Activated CD8-positive, alpha-beta T cell treated with anti-CD3 and anti-CD28 coated beads for 36 hours (primary cell): Measurements from ENCODE around the gene UNC13A. TPM values are rescaled to one million over a fixed set of nuclear protein-coding genes. Genes with fewer than 3 reads are reported as not detected.

Experiments
- ATAC-seq: fragments of 200-7000 bp; cut with Tn5 transposase; one replicate; pipeline ENCODE4 v1.10.0; 2021; ENCODE audit warnings: mild to moderate bottlenecking, moderate library complexity
- CTCF ChIA-PET: fragments of 350-600 bp; sonication (Branson Sonifier 250); formaldehyde crosslinking; loops from one replicate; lab custom pipeline; 2021; ENCODE audit warnings: antibody characterized with exemption; lab: Charles Lee
- POLR2A ChIA-PET: fragments of 350-600 bp; sonication (Branson Sonifier 250); formaldehyde crosslinking; loops from one replicate; lab custom pipeline; 2021; ENCODE audit warnings: antibody characterized with exemption; lab: Charles Lee
- DNase-seq: peaks from one replicate; pipeline ENCODE4 v3.0.0-alpha.2; 2020
- H3K27ac Mint-ChIP-seq: one replicate; pipeline ENCODE4 v1.8.0; 2021; ENCODE audit warnings: mild to moderate bottlenecking, mixed read lengths
- H3K27me3 Mint-ChIP-seq: one replicate; pipeline ENCODE4 v1.8.0; 2021; ENCODE audit warnings: mixed read lengths
- H3K36me3 Mint-ChIP-seq: one replicate; pipeline ENCODE4 v1.8.0; 2021; ENCODE audit warnings: low read depth, mixed read lengths
- H3K4me1 Mint-ChIP-seq: one replicate; pipeline ENCODE4 v1.8.0; 2021; ENCODE audit warnings: low read depth, mixed read lengths
- H3K4me3 Mint-ChIP-seq: one replicate; pipeline ENCODE4 v1.8.0; 2021; ENCODE audit warnings: mild to moderate bottlenecking, moderate library complexity, mixed read lengths
- H3K9me3 Mint-ChIP-seq: one replicate; pipeline ENCODE4 v1.8.0; 2021; ENCODE audit warnings: mixed read lengths
- intact Hi-C: fragments of 100-400 bp; cut with micrococcal nuclease; formaldehyde crosslinking; loops from one replicate; pipeline ENCODE4 v1.10.0; 2022
- total RNA-seq, 2 experiments: library from RNA; stranded (reverse); gene quantifications; one replicate each; pipeline ENCODE4 v1.2.3, GENCODE V29; 2021
- TF ChIP-seq, protein P1 (sequence below): fragments of 200-600 bp; IDR thresholded peaks from one replicate; pipeline ENCODE4 v1.8.0; 2022; ENCODE audit warnings: antibody characterized with exemption, mild to moderate bottlenecking

UNC13A gene
- total RNA-seq, 2 experiments from 2014 or later, result not detected

GRCh38 chr19:17582613-17583012 is 105.5 kb downstream of the UNC13A start:
- H3K27me3 Mint-ChIP-seq, result no peaks in the 10 kb centered on the region
- H3K4me1 Mint-ChIP-seq, result no peaks in the 10 kb centered on the region
- H3K4me3 Mint-ChIP-seq, result no peak overlapping the region
- DNase-seq (no peak), ATAC-seq (no peak)
- intact Hi-C loops, result no loop called here
- ChIA-PET POLR2A (interaction anchor here (1.2 to 1.8 kb wide), 2 partner anchors 14 to 23 kb away, joined by 3 to 6 read pairs; no protein-coding TSS in a partner anchor), CTCF (interaction anchor here (1.0 kb wide), 1 partner anchor 9 kb away, joined by 3 read pairs; no protein-coding TSS in a partner anchor)
- H3K27ac Mint-ChIP-seq, result no peak overlapping the region
- TF ChIP-seq, protein P1, sequence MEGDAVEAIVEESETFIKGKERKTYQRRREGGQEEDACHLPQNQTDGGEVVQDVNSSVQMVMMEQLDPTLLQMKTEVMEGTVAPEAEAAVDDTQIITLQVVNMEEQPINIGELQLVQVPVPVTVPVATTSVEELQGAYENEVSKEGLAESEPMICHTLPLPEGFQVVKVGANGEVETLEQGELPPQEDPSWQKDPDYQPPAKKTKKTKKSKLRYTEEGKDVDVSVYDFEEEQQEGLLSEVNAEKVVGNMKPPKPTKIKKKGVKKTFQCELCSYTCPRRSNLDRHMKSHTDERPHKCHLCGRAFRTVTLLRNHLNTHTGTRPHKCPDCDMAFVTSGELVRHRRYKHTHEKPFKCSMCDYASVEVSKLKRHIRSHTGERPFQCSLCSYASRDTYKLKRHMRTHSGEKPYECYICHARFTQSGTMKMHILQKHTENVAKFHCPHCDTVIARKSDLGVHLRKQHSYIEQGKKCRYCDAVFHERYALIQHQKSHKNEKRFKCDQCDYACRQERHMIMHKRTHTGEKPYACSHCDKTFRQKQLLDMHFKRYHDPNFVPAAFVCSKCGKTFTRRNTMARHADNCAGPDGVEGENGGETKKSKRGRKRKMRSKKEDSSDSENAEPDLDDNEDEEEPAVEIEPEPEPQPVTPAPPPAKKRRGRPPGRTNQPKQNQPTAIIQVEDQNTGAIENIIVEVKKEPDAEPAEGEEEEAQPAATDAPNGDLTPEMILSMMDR, result no peak
- no peaks in the 10 kb centered on the region for H3K9me3 Mint-ChIP-seq
- H3K36me3 Mint-ChIP-seq, result peaks cover 43% of the 10 kb centered on the region

- TF ChIP-seq, protein P1, result no peak
- DNase-seq (no peak), ATAC-seq (no peak)
- POLR2A ChIA-PET, result interaction anchor here (0.6 to 0.7 kb wide), 2 partner anchors 8 to 1616 kb away, joined by 3 read pairs; no protein-coding TSS in a partner anchor
- H3K36me3 Mint-ChIP-seq, result peaks cover 51% of the 10 kb centered on the region
- no peak overlapping the region for H3K4me3 Mint-ChIP-seq
- no peaks in the 10 kb centered on the region for H3K27me3 Mint-ChIP-seq
- intact Hi-C loops, result no loop called here
- no peaks in the 10 kb centered on the region for H3K4me1 Mint-ChIP-seq
- CTCF ChIA-PET, result interaction anchor here (1.0 kb wide), 1 partner anchor 8 kb away, joined by 3 read pairs; no protein-coding TSS in a partner anchor
- H3K27ac Mint-ChIP-seq, result no peak overlapping the region
- no peaks in the 10 kb centered on the region for H3K9me3 Mint-ChIP-seq
Observed at GRCh38 chr19:17581211-17581874, 106.8 kb downstream of the UNC13A start.

- no peaks in the 10 kb centered on the region for H3K27me3 Mint-ChIP-seq
- H3K27ac Mint-ChIP-seq, result no peak overlapping the region
- H3K9me3 Mint-ChIP-seq, result no peaks in the 10 kb centered on the region
- DNase-seq (no peak), ATAC-seq (no peak)
- H3K4me1 Mint-ChIP-seq, result no peaks in the 10 kb centered on the region
- intact Hi-C loops, result no loop called here
- H3K4me3 Mint-ChIP-seq, result no peak overlapping the region
- ChIA-PET POLR2A (interaction anchor here (0.6 to 1.0 kb wide), 2 partner anchors 18 to 1616 kb away, joined by 3 read pairs; no protein-coding TSS in a partner anchor), CTCF (interaction anchor here (1.1 kb wide), 1 partner anchor 9 kb away, joined by 4 read pairs; no protein-coding TSS in a partner anchor)
- H3K36me3 Mint-ChIP-seq, result peaks cover 58% of the 10 kb centered on the region
- TF ChIP-seq, protein P1, result no peak
Observed at GRCh38 chr19:17580470-17581144, 107.5 kb downstream of the UNC13A start.

DNA sequence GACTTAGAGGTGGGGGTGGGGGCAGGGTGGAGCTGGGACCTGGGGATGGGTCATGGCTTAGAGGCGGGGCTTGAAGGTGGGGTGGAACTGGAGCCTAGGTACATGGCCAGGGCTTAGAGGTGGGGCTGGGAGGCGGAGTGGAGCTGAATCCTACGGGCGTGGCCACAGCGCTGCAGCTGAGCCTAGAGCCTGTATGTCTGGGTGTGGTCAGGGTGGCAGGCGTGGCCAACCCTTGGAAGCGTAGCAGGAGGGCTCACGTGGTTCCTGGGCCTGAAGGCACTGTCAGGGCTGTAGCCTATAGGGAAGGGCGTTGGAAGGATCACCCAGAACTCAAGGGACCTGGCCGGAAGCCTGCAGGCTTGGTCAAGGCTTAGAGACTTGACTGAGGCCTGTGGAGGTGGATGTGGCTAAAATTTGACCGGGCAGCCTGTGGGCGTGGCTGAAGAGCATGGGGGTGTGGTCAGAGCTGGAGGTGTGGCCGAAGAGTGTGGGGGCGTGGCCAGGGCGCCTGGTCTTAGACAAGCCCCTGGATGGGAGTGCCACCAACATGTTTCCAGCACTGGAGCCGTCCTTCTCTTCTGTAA is 108.4 kb downstream of the UNC13A start:
- peaks cover 60% of the 10 kb centered on the region for H3K36me3 Mint-ChIP-seq
- ChIA-PET POLR2A (interaction anchor here (1.0 kb wide), 1 partner anchor 17 kb away, joined by 3 read pairs; no protein-coding TSS in a partner anchor), CTCF (interaction anchor here (0.8 to 1.1 kb wide), 2 partner anchors 8 to 113 kb away, joined by 3 to 4 read pairs; no protein-coding TSS in a partner anchor)
- DNase-seq (peak; percentile 54), ATAC-seq (peak; percentile 73)
- no peak overlapping the region for H3K27ac Mint-ChIP-seq
- no peaks in the 10 kb centered on the region for H3K4me1 Mint-ChIP-seq
- TF ChIP-seq, protein P1, result no peak
- no peaks in the 10 kb centered on the region for H3K27me3 Mint-ChIP-seq
- no peaks in the 10 kb centered on the region for H3K9me3 Mint-ChIP-seq
- intact Hi-C loops, result no loop called here
- no peak overlapping the region for H3K4me3 Mint-ChIP-seq
